Endothelial cell (in vitro differentiated cells): ENCODE measurements around the gene NAGLU. TPM values are rescaled to one million over a fixed set of nuclear protein-coding genes. Genes with fewer than 3 reads are reported as not detected.

Source experiments
- DNase-seq: peaks from one replicate; pipeline ENCODE4 v3.0.0; 2021; ENCODE audit warnings: low spot score
- H3K27ac Mint-ChIP-seq: one replicate; pipeline ENCODE4 v1.8.0; 2021; ENCODE audit warnings: mixed read lengths, inconsistent platforms; ENCODE audit not compliant: unreplicated experiment
- H3K27me3 Mint-ChIP-seq: one replicate; pipeline ENCODE4 v1.8.0; 2021; ENCODE audit warnings: mild to moderate bottlenecking, moderate library complexity, mixed read lengths, inconsistent platforms; ENCODE audit not compliant: unreplicated experiment
- H3K36me3 Mint-ChIP-seq: one replicate; pipeline ENCODE4 v1.8.0; 2021; ENCODE audit warnings: mild to moderate bottlenecking, low read depth, mixed read lengths, inconsistent platforms; ENCODE audit not compliant: unreplicated experiment
- H3K4me1 Mint-ChIP-seq: one replicate; pipeline ENCODE4 v1.8.0; 2021; ENCODE audit warnings: mild to moderate bottlenecking, mixed read lengths, inconsistent platforms; ENCODE audit not compliant: unreplicated experiment
- H3K4me3 Mint-ChIP-seq: one replicate; pipeline ENCODE4 v1.8.0; 2021; ENCODE audit warnings: mild to moderate bottlenecking, mixed read lengths, inconsistent platforms; ENCODE audit not compliant: unreplicated experiment
- H3K9me3 Mint-ChIP-seq: one replicate; pipeline ENCODE4 v1.8.0; 2021; ENCODE audit warnings: mixed read lengths, inconsistent platforms; ENCODE audit not compliant: unreplicated experiment
- CTCF ChIP-seq: fragments of 200-600 bp; sonication (generic); IDR thresholded peaks from one replicate; pipeline ENCODE4 v1.5.0; 2021; ENCODE audit warnings: antibody characterized with exemption; ENCODE audit not compliant: unreplicated experiment
- total RNA-seq: library from RNA; stranded (reverse); fragmentation: NEBNext Ultra II Directional; extraction: Animal tissue kit (Norgen Biotek cat#: 25700); gene quantifications from one replicate; pipeline ENCODE4 v1.2.1, GENCODE V29; 2021; ENCODE audit not compliant: unreplicated experiment

Gene NAGLU
- total RNA-seq, 1 donor from 2014 or later = 24.2 TPM

DNA sequence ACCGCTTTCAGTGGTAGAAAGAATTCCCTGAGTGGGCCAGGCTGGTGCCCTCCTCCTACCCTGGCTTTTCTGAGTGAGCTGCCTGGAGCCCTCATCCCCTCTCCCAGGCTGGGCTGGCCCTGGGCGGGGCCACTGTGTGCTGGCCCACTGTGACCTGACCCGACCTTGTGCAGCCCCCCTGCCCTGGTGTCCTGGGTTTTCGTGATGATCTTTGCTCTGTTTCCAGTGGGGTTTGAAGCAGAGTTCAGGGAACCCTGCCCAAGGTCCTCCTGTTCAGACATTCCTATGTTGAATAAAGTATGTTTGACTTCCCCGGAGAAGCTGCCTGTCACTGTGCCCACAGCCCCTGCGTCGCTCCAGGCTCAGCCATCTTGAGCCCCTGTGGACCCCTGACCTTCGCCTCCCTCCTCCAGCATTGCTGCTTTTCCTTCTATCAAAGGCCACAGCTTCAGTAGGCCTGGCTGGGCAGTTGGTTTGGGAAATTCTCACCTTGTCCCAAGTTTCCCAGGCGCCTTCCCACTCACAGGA lies 13.7 kb upstream of the NAGLU start:
- DNase-seq = no peak
- Mint-ChIP-seq H3K4me3 (peak overlapping the region; percentile 47), H3K27ac (peak overlapping the region; percentile 74), H3K9me3 (no peaks in the 10 kb centered on the region), H3K4me1 (peaks cover 66% of the 10 kb centered on the region), H3K36me3 (peaks cover 28% of the 10 kb centered on the region), H3K27me3 (peaks cover 17% of the 10 kb centered on the region)
- no peak for TF ChIP-seq CTCF

DNA sequence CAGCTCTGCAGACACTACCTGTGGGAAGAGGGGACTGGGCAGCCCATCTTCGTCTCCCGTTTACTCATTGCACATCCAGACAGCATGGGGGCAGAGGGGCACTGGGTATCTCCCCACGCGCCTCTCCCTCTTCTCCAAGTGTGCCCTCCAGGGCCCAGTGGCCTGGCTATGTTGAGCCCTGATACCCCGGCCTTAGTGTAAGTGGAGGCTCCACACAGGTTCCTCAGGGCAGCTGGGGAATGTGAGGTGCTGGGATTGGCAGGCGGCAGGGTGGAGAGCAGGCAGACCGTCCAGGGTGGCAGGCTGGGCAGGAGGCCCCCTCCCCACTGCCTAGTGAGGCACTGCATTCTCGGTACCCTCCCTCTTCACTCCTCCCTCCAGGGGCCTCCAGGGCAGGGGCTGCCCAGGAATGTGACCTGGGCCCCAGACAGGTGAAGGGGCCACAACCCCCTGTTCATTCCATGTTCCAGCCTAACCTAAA lies 13.2 kb upstream of the NAGLU start:
- no peak for TF ChIP-seq CTCF
- Mint-ChIP-seq H3K4me1 (peaks cover 63% of the 10 kb centered on the region), H3K36me3 (peaks cover 29% of the 10 kb centered on the region), H3K27ac (peak overlapping the region; percentile 57), H3K4me3 (peak overlapping the region; percentile 47), H3K9me3 (no peaks in the 10 kb centered on the region), H3K27me3 (peaks cover 17% of the 10 kb centered on the region)
- no peak for DNase-seq

GRCh38 chr17:42525221-42525620 lies 10.8 kb upstream of the NAGLU start:
- Mint-ChIP-seq H3K27me3 (peaks cover 6% of the 10 kb centered on the region), H3K4me3 (no peak overlapping the region), H3K27ac (peak overlapping the region; percentile 74), H3K36me3 (peaks cover 25% of the 10 kb centered on the region), H3K4me1 (peaks cover 46% of the 10 kb centered on the region), H3K9me3 (no peaks in the 10 kb centered on the region)
- DNase-seq = no peak
- TF ChIP-seq CTCF = no peak

GRCh38 chr17:42526031-42526444 lies 10.0 kb upstream of the NAGLU start:
- H3K27me3 Mint-ChIP-seq = peaks cover 6% of the 10 kb centered on the region
- no peak overlapping the region for H3K4me3 Mint-ChIP-seq
- H3K9me3 Mint-ChIP-seq = no peaks in the 10 kb centered on the region
- H3K27ac Mint-ChIP-seq = peak overlapping the region; percentile 94
- peaks cover 41% of the 10 kb centered on the region for H3K4me1 Mint-ChIP-seq
- H3K36me3 Mint-ChIP-seq = peaks cover 22% of the 10 kb centered on the region
- DNase-seq = no peak
- TF ChIP-seq CTCF = no peak

DNA sequence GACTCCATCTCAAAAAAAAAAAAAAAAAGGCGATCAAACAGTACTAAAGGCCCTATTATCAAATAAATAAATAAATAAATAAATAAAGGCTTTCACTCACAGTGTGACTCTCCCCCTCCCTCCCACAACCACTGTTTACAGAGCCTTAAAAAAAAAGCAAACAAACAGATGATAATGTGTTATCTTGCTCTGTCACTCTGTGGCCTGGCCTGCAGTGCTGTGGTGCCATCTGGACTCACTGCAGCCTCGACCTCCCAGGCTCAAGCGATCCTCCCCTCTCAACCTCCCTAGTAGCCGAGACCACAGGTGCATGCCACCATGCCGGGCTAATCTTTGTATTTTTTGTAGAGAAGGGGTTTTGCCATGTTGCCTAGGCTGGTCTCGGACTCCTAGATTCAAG lies 8.1 kb upstream of the NAGLU start:
- no peak overlapping the region for H3K4me3 Mint-ChIP-seq
- H3K4me1 Mint-ChIP-seq = peaks cover 29% of the 10 kb centered on the region
- peak overlapping the region; percentile 24 for H3K27ac Mint-ChIP-seq
- H3K27me3 Mint-ChIP-seq = peaks cover 6% of the 10 kb centered on the region
- H3K36me3 Mint-ChIP-seq = peaks cover 8% of the 10 kb centered on the region
- DNase-seq = no peak
- no peak for TF ChIP-seq CTCF
- H3K9me3 Mint-ChIP-seq = no peaks in the 10 kb centered on the region
